Gastroesophageal sphincter (tissue), 3 donors: Measurements from ENCODE around the gene ARPC5L.

Experiments
- CTCF ChIP-seq, 4 experiments: fragments of 200-600 bp in 2 of 4; fragments of 450-650 bp in 2 of 4; sonication (generic) in 1 of 4; IDR thresholded peaks; one replicate each; pipeline ENCODE4 v1.5.1; 2017 to 2019; ENCODE audit warnings: antibody characterized with exemption in 4 of 4, mild to moderate bottlenecking in 2 of 4, moderate library complexity in 2 of 4
- POLR2AphosphoS5 ChIP-seq: sonication (generic); formaldehyde crosslinking; IDR thresholded peaks from one replicate; pipeline ENCODE4 v1.6.1; 2017; ENCODE audit warnings: antibody characterized with exemption

GRCh38 chr9:124894741-124895170 lies 32.8 kb downstream of the ARPC5L start:
- TF ChIP-seq CTCF (IDR thresholded peaks at IDR 0.05) (peak in 1 of 4 experiments; percentile 36), POLR2AphosphoS5 (no peak)
